Right ventricle myocardium inferior (tissue), 1 donor: ENCODE measurements around the gene CBLB. TPM values are rescaled to one million over a fixed set of nuclear protein-coding genes. Genes with fewer than 3 reads are reported as not detected.
"Not testable (repeated sequence)": the region's sequence is repeated elsewhere in the genome, so short reads cannot be mapped to it uniquely, and the experiment has no call there.

Experiments used
- ATAC-seq: fragments of 200-7000 bp; cut with Tn5 transposase; one replicate; pipeline ENCODE4 v1.9.1; 2020; ENCODE audit warnings: mild to moderate bottlenecking, moderate library complexity
- DNase-seq: peaks from one replicate; pipeline ENCODE4 v3.0.0; 2021; ENCODE audit errors: missing footprints
- intact Hi-C: fragments of 100-400 bp; cut with DNase I; formaldehyde crosslinking; loops from one replicate; pipeline ENCODE4 v1.11.0; 2022
- total RNA-seq: library from RNA; stranded (reverse); fragmentation: NEBNext Ultra II Directional; extraction: Animal tissue kit (Norgen Biotek cat#: 25700); gene quantifications from one replicate; pipeline ENCODE4 v1.2.1, GENCODE V29; 2021
- donor health status: DM: no; HTN: yes; CAD: no; lungs with severe emphysema.

The CBLB gene
- total RNA-seq, 1 donor from 2014 or later = 54.6 TPM

DNA sequence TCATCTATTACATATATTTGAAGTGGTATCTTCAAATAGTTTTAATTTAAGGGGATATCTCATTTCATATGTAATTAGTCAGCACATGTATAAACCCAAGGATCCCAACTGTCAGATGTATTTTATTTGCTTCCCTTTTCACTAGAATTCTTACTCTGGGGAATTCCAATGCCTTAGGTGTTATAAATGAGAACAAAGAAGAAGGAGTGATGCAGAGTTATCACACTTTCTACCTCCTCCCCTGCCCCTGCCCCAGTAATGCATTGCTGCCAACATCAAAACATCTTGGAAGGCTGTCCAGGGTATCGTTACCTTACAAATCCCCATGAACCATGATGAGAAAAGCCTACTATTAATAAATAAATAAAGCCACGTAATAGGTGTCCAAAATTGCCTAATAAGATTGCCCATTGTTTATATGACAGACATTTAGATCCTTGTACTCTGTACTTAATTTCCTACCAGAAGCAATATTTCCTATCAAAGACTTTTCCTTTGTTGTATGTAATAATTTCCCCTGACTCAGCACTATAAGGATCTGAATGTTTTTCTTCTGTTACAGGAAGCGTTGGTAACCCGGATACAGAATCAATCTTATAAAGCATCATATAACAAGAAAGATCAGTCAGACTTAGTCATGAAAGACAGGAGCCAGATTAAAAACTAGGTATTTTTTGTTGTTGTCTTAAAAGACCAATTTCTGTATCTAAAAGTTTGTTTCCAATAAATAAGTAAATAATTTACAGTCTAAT is 38.8 kb downstream of the CBLB start:
- intact Hi-C loops = loop anchor here (5.0 kb wide), 1 partner anchor 37 kb away; the partner anchor contains the start of gene CBLB
- ATAC-seq (no peak), DNase-seq (no peak)

DNA sequence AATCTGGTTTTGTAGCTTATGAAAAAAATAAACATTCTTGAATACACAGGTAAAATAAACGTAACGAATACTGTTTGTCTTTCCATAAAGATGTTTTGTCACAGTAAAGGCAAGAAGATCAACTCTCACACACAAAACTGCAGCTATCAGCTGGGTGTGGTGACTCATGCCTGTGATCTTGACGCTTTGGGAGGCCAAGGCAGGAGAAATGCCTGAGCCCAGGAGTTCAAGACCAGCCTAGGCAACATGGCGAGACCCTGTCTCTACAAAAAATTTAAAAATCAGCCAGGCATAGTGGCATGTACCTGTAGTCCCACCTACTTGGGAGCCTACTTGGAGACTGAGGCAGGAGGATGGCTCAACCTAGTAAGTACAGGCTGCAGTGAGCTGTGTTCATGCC is 39.6 kb downstream of the CBLB start:
- no peak for DNase-seq
- intact Hi-C loops = no loop called here
- no peak for ATAC-seq

DNA sequence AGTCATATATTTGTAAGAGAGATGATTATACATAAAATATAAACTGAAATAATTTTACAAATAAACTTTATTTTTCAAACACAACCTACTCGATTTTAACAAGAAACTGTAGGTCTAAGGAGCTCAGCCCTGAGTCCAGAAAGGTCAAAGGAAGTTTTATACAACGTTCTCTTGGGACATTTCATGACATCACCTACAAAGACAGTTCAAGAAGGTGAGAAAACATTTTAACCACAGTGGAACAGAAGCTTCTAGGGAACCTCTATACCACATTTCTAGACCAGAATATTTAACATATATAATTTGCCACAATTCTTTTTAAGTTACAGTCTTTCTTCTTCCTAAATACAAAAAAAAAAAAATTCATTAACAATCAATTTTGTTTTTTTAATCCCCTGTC is 40.1 kb downstream of the CBLB start:
- intact Hi-C loops = no loop called here
- ATAC-seq = no peak
- DNase-seq = no peak

DNA sequence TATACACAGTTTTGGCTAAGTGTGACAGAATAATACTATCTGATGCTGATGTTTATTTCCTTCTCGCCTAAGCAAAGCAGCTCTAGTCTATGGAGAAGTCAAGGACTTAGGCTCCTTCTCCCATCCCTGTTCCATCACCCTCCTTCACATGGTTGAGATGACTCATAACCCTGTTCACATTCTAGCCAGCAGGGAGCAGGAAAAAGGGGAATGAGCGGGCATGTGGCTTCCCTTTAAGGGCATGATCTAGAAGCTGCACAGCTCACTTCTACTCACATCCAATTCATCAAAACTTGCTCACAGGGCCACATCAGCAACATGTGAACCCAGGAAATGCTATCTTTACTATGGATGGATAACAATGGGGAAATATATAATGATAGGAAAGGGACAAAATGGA is 40.9 kb downstream of the CBLB start:
- ATAC-seq (peak; percentile 43), DNase-seq (no peak)
- intact Hi-C loops = no loop called here

DNA sequence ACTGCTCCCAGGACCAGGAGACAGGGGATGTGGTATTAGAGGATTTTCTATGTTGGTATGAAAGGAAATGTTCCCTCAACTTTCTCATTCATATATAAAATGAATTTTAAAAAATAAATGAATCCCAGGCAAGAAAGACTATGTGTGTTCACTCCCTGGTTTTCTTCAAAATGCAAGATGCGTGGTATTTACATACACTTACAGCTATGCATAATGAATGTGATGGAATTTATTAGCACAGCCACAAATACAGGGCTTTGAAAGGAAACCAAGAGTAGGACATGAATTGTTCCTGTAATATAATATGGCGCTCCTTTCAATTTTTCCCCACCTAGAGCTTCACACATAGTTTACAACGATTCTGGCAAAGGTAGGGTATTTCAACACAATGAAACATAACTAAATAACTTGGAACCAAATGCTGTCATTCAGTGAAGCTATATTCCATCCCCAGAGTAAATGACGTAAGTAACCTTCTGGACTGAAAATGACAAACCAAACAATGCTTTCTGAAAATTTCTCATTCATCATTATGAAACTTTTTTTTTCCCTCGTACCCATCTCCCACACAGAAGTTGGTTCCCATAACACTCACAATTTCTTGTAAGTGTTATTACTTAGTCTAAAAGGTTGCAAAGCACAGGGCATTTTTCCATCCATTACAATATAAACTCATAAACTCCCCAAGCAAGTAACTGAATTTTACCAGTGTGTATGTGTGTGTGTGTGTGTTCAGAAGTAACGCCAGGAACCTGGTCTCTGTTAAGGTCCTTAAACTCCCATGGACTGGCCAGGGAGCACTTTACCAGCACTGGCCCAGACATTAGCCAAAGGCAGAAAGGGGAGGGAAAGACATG is 41.8 kb downstream of the CBLB start:
- no peak for DNase-seq
- no peak for ATAC-seq
- intact Hi-C loops = no loop called here

DNA sequence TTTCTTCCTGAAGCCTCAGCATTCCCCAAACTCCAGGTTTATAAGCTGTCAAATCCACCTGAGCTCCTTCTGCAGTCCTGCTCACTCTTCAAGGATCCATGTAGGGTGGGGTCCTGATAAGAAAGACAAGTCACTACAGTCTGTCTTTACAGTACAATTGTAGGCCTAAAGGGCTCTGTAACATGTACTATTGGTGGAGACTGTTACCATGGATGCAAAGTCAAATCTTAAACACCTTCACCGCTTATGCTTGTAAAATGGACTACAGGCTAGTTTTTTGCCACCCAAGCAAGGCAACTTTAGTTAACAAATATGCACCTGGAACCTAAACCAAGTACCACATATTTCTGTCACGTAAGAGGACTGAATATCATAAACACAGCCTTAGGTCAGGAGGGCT is 44.7 kb downstream of the CBLB start:
- ATAC-seq (no peak), DNase-seq (no peak)
- intact Hi-C loops = no loop called here

DNA sequence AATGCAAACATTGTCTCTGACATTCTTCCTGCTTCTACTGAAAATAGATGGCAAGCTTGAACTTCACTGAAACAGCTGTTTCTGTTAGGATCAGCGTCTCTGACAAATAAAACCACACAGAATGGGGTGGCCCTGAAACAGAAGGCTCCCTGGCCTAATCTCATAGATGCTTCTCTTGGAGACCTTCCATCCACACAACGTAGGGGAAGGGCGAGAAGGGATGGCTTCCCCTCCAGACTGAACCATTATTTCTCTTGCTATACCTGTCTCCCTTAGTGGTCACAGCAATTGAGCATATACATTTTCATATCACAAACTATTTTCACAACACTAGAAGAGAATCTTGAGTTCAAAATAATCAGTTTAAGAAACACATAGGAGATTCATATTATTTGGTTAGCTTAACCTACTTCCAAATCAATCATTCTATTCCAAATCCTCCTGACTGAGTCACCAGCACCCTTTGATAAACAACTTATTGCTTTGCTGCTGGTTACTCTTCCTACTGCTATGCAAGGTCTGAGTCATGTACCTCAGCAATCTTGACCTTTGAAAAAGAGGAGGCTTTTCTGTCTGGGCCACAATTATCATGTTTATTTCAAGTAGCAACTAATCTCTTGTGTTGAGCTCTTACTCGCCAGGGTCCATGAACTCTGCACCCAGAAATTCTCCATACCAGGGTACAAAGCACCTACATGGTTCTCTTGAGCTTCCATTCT is 45.5 kb downstream of the CBLB start:
- no peak for DNase-seq
- intact Hi-C loops = loop anchor here (1.0 kb wide), 1 partner anchor 31 kb away; no protein-coding TSS in a partner anchor
- peak; percentile 45 for ATAC-seq

DNA sequence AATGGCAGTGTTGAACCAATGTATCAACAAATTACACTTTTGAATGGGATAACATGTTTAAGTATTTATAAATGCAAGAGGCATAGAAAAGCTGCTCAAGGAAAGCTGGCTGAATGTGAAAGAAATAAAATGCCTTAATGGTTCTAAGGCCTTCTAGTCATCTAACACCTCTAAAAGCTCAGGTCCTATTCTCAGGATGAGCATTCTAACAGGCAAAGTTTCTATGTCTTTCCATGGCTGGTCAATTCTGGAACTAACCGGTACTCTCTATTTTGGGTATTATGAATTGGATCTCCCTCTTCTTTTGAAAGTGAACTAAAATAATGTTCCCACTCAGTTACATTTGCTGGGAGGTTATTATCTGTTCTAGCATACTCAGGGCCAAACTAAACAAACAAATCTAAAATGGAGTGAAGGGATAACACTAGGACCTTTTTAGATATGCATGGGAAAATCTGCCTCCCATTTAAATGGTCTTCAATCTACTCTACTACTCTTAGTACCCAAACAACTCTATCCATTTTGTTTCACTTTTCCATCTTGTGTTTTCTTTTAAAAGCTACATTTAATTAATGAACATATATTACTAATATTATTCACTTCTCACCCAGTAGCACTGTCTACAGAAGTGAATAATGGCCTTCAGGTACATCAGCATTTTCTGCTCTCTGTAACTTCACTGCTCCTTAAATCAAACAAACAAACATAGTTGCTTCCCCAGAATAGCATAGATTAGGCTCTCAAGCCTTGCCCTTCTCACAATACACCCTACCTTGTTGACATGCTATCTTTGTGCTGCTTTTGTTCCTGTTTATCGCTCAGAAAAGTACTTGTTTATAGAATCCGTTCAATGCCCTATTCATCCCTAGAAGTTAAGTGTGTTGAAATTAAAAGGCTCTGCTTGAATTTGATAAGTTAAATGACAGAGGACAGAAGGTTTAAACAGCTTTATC is 46.4 kb downstream of the CBLB start:
- intact Hi-C loops = loop anchor here (1.0 kb wide), 1 partner anchor 30 kb away; no protein-coding TSS in a partner anchor
- ATAC-seq = peak; percentile 79
- DNase-seq = no peak

DNA sequence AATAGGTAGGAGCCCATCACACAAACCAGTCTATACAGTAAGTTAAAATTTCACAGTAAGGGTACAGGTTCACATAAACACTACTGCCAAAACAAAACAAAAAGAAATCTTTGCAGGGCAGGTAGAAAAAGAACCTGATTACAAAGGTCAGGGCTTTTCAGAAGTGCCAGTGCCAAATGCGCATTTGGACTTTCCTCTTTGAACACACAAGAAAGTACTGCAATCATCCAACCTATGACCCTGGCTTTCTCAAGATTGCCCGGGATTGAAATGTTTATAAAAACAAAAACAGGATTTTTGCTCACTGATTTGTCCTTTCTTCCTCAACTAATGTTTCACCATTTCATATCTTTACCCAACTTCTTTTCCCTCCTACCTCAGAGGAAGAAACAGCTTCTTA is 47.4 kb downstream of the CBLB start:
- DNase-seq (no peak), ATAC-seq (no peak)
- intact Hi-C loops = no loop called here

DNA sequence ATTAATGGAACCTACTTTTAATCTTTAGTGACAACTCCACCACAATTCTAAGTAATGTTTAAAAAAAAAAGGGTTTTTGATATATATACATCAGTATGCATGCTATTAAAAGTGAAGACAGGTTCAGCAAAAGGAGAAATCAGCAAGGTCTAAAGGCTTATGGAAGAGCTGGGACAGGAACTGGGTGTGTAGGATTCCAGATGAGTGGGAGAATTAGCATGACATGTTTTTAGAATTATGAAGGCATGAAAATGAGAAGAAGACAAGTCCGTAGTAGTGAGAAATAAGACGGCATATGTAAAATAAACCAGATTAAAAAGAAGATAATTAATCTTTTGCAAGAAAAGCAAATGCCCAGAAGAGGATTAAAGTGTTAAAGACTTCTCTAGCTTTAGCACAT is 52.0 kb downstream of the CBLB start:
- intact Hi-C loops = no loop called here
- no peak for ATAC-seq
- DNase-seq = no peak

DNA sequence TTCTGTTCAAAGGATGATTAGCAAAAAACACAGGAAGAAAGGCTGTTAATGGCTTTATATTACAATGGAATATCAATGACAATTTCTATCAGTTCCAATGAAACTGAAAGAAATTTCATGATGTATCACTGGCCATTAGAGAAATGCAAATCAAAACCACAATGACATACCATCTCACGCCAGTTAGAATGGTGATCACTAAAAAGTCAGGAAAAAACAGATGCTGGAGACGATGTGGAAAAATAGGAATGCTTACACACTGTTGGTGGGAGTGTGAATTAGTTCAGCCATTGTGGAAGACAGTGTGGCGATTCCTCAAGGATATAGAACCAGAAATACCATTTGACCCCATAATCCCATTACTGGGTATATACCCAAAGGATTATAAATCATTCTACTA is 53.5 kb downstream of the CBLB start:
- ATAC-seq, DNase-seq, intact Hi-C loops: not testable (repeated sequence)

DNA sequence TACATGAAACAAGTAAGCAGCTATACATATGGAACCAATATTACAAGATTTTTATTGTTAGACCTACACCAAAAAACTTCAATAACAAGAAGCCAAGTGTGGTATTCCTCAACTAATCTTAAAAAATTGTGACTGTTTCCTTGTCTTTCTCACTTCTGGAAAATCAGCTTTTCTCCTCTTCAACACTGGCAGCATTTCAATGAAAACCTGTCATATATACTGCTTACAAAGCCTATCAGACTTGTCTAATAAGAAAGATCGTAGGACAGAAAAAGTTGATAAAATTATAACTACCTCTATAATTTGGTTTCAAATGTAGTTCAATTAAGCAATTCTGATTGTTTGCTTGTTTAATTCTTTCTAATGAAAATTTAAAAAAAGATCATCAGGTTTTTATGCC is 55.1 kb downstream of the CBLB start:
- DNase-seq (no peak), ATAC-seq (no peak)
- intact Hi-C loops = no loop called here

DNA sequence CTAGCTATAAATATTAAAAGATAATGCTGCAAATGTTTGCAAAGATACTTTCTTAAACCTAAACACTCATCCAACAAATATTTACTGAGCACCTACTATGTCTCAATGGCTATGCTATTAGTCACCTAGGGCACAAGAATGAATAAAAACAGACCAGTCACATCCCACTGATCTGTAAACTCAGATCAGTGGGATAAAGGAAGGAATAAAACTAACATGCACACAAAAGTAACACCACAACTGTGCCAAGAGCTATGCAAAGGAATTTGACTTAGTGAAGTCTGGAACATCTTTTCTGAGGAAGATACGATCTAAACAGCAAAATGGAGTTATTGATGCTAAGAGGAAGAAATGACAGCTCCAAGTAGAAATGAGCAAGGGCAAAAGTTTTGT is 56.6 kb downstream of the CBLB start:
- ATAC-seq (no peak), DNase-seq (no peak)
- intact Hi-C loops = no loop called here

DNA sequence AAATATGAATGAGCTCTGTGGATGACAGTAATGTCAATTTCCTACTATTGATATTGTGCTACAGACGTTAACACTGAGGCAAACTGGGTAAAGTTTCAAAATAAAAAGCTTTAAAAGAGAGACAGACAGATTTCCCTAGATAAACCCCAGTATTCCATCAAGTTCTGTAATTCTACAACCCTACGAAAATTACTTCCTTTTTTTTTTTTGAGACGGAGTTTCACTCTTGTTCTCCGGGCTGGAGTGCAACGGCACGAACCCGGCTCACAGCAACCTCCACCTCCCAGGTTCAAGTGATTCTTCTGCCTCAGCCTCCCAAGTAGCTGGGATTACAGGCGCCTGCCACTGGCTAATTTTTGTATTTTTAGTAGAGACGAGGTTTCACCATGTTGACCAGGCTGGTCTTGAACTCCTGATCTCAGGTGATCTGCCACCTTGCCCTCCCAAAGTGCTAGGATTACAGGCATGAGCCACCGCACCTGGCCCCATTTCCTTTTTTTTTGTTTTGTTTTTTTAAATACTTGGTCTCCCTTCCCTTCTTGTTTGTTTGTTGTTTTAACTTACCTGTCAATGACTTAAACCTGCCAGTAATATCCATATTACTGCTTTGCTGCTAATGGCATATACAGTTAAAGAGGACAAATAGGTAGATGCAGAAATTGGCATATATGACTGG is 57.2 kb downstream of the CBLB start:
- ATAC-seq = no peak

DNA sequence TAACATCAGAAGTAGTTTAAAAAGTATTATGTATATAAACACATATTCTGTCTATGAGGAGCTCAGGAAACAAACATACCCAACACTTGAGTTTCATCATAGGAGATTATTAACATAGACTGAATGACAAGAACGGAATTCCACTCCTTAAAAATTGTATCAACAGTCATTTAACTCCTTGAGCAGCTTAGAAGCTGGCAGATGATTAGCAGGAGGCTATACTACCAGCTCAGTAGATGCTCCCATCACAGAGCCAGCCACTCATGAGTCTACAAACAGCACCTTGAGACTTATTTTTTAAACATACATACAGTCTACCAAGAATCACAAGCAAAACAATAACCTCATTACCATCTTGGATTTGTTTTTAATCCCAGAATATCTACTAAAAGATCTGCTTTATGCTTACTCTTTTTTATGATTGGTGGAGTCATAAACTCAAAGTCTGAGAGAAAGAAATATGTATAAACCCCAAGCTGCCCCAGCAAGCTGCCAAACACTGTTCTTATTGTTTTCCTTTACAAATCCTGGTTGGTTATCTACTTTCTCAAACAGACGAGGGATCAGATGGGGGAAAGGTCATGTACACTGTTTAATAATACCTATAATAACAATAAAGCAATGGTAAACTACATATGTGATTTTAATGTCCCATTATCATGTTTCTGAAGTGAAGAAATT is 59.5 kb downstream of the CBLB start:
- ATAC-seq = no peak
- intact Hi-C loops = no loop called here
- DNase-seq = no peak

More for the DNA sequence above, 57.2 kb downstream of the CBLB start:
- no peak for DNase-seq
- intact Hi-C loops = no loop called here

DNA sequence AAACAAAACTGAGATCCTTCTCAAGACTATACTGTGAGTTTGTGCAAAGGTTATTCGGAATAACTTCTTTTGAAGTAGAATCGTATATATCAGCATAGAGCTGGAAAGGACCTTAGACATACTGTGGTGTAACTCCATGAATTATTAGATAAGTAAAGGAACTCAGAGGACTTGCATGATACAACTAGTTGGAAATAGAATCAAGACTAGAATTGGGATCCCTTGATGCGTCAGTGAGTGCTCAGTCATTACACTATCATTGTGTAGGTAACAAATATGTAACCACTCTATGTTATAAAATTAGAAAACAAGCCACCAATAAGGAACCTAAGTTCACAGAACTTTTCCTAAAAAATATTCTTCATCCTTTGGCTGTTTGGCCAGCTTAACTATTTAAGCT is 61.1 kb downstream of the CBLB start:
- no peak for ATAC-seq
- intact Hi-C loops = no loop called here
- DNase-seq = no peak

DNA sequence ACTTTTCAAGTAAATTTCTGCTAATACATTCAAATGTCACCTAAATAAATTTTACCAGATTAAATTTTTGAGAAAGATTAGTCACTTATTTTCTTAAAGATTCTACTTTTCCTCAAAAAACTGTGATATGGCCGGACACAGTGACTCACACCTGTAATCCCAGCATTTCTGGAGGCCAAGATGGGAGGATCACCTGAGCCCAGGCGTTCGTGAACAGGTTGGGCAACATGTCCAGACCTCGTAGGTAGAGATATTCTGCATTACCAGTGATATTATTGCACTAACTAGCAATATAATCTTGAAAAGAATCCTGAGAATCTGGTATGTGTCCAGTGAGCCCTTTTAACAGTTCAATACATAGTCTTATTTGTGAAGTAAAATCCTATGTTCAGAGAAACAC is 61.7 kb downstream of the CBLB start:
- DNase-seq = no peak
- no peak for ATAC-seq
- intact Hi-C loops = no loop called here
